ENCODE measurements around the gene GTF3C2. TPM values are rescaled to one million over a fixed set of nuclear protein-coding genes. Genes with fewer than 3 reads are reported as not detected.

Gene GTF3C2
- total and polyA plus RNA-seq, 2 of the 4 experiments (the other 2 are of a cell fraction) = 25.5 to 36.9 TPM

DNA sequence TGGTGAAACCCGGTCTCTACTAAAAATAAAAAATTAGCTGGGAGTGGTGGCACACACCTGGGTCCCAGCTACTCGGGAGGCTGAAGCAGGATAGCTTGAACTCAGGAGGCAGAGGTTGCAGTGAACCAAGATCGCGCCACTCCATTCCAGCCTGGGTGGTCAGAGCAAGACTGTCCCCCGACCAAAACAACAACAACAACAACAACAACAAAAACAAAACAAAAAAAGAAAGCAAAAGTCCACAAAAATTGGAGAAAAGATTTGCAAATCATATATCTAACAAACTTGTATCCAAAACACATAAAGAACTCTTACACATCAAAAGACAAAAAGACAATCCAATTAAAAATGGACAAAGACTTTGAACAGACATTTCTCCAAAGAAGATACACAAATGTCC, 42.4 kb upstream of the GTF3C2 start:
- no peak overlapping the region for H3K56ac ChIP-seq (ENCODE audit: extremely low read depth, insufficient read depth, low read length)
- dilution Hi-C loops (cut with HindIII; ENCODE audit: low sequenced_read_pairs, unreplicated experiment) = no loop called here
- no peak overlapping the region for H3K4me3 ChIP-seq (ENCODE audit: insufficient read depth, low read depth, low read length)
- H4K5ac ChIP-seq (ENCODE audit: low read depth, low read length) = no peak overlapping the region
- H3K79me1 ChIP-seq (ENCODE audit: low read depth in 1 of 2, low read length in 2 of 2) = peaks cover 15 to 44% of the 10 kb centered on the region in 2 experiments
- no peak overlapping the region for H2BK15ac ChIP-seq (ENCODE audit: low read depth, low read length)
- H3K14ac ChIP-seq (replicated peaks; ENCODE audit: low read depth, low read length) = no peak overlapping the region
- no peaks in the 10 kb centered on the region for H3K27me3 ChIP-seq (ENCODE audit: control insufficient read depth, insufficient read depth, low read length)
- ATAC-seq (ENCODE audit: low read depth) (no peak), DNase-seq (no peak)
- H4K20me1 ChIP-seq (ENCODE audit: insufficient read depth, low read length) = peaks cover 48% of the 10 kb centered on the region
- H2BK20ac ChIP-seq (ENCODE audit: low read depth, low read length) = no peak overlapping the region
- TF ChIP-seq, protein P1, sequence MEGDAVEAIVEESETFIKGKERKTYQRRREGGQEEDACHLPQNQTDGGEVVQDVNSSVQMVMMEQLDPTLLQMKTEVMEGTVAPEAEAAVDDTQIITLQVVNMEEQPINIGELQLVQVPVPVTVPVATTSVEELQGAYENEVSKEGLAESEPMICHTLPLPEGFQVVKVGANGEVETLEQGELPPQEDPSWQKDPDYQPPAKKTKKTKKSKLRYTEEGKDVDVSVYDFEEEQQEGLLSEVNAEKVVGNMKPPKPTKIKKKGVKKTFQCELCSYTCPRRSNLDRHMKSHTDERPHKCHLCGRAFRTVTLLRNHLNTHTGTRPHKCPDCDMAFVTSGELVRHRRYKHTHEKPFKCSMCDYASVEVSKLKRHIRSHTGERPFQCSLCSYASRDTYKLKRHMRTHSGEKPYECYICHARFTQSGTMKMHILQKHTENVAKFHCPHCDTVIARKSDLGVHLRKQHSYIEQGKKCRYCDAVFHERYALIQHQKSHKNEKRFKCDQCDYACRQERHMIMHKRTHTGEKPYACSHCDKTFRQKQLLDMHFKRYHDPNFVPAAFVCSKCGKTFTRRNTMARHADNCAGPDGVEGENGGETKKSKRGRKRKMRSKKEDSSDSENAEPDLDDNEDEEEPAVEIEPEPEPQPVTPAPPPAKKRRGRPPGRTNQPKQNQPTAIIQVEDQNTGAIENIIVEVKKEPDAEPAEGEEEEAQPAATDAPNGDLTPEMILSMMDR (conservative IDR thresholded peaks at IDR 0.05; ENCODE audit: low read depth, low read length) = no peak
- TF ChIP-seq SMC3 (IDR thresholded peaks at IDR 0.05; ENCODE audit: low read depth, low read length) (no peak), MXI1 (IDR thresholded peaks at IDR 0.05; ENCODE audit: borderline replicate concordance, low read depth, low read length) (no peak), CEBPB (IDR thresholded peaks at IDR 0.05; ENCODE audit: low read depth, low read length) (no peak), CHD1 (IDR thresholded peaks at IDR 0.05; ENCODE audit: low read depth, low read length) (no peak), FOS (IDR thresholded peaks at IDR 0.05; ENCODE audit: low read depth, low read length) (no peak), MAFK (IDR thresholded peaks at IDR 0.05; ENCODE audit: low read depth, low read length) (no peak), BHLHE40 (IDR thresholded peaks at IDR 0.05; ENCODE audit: low read depth, low read length) (no peak), RCOR1 (IDR thresholded peaks at IDR 0.05; ENCODE audit: insufficient replicate concordance, low read length) (no peak), RAD21 (IDR thresholded peaks at IDR 0.05; ENCODE audit: low read length) (no peak), NFE2L2 (IDR thresholded peaks at IDR 0.05; ENCODE audit: low read depth, low read length) (no peak), MAZ (IDR thresholded peaks at IDR 0.05; ENCODE audit: borderline replicate concordance, low read depth, low read length) (no peak), POLR2A (IDR thresholded peaks at IDR 0.05; ENCODE audit: low read depth, low read length) (no peak), RFX5 (IDR thresholded peaks at IDR 0.05; ENCODE audit: low read depth, low read length) (no peak)
- TF ChIP-seq, protein P2, sequence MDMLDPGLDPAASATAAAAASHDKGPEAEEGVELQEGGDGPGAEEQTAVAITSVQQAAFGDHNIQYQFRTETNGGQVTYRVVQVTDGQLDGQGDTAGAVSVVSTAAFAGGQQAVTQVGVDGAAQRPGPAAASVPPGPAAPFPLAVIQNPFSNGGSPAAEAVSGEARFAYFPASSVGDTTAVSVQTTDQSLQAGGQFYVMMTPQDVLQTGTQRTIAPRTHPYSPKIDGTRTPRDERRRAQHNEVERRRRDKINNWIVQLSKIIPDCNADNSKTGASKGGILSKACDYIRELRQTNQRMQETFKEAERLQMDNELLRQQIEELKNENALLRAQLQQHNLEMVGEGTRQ (IDR thresholded peaks at IDR 0.05; ENCODE audit: low read depth, low read length) = no peak
- TF ChIP-seq, protein P3, sequence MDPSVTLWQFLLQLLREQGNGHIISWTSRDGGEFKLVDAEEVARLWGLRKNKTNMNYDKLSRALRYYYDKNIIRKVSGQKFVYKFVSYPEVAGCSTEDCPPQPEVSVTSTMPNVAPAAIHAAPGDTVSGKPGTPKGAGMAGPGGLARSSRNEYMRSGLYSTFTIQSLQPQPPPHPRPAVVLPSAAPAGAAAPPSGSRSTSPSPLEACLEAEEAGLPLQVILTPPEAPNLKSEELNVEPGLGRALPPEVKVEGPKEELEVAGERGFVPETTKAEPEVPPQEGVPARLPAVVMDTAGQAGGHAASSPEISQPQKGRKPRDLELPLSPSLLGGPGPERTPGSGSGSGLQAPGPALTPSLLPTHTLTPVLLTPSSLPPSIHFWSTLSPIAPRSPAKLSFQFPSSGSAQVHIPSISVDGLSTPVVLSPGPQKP (IDR thresholded peaks at IDR 0.05; ENCODE audit: borderline replicate concordance, low read depth, low read length) = no peak
- no peak overlapping the region for H4K8ac ChIP-seq (ENCODE audit: low read depth in 2 of 2, low read length in 2 of 2)
- H3K4me2 ChIP-seq (ENCODE audit: low read depth, low read length) = no peak overlapping the region
- H2AK9ac ChIP-seq (replicated peaks; ENCODE audit: low read depth, low read length, poor library complexity) = no peak overlapping the region
- H2BK120ac ChIP-seq (ENCODE audit: low read depth, low read length) = no peak overlapping the region
- BruUV-seq (replicated peaks) = no TSS peak
- no peak overlapping the region for H2AK5ac ChIP-seq (ENCODE audit: low read depth, low read length)
- no peak overlapping the region for H4K91ac ChIP-seq (ENCODE audit: insufficient read depth, low read depth, low read length)
- no peak overlapping the region for H3K18ac ChIP-seq (ENCODE audit: low read depth, low read length)
- H2BK5ac ChIP-seq (ENCODE audit: low read depth, low read length, poor library complexity, severe bottlenecking) = no peak overlapping the region
- no peak overlapping the region for H3K27ac ChIP-seq (ENCODE audit: insufficient read depth, low read length)
- H3K36me3 ChIP-seq (ENCODE audit: control insufficient read depth, insufficient read depth, low read length) = peaks cover 2% of the 10 kb centered on the region; the same call in 1 of the 2 replicates
- no peak overlapping the region for H3K4ac ChIP-seq (ENCODE audit: low read depth, low read length)
- no peak overlapping the region for H2AFZ ChIP-seq (replicated peaks; ENCODE audit: low read length, poor library complexity)
- WGBS, 2 experiments (ENCODE audit: extremely low coverage in 2 of 2, insufficient read length in 1 of 2) = 100% methylated on average over 1 of the region's 5 CpGs; no CpG with 5 or more reads in 1 of the 2 experiments
- H3K23ac ChIP-seq (ENCODE audit: low read depth, low read length) = no peak overlapping the region
- in situ Hi-C loops (cut with MboI; ENCODE audit: low sequenced_read_pairs) = no loop called here
- CTCF ChIA-PET = no interaction called here
- H3K9me3 ChIP-seq (ENCODE audit: control insufficient read depth, insufficient read depth, low read length) = no peaks in the 10 kb centered on the region
- no peaks in the 10 kb centered on the region for H3K4me1 ChIP-seq (ENCODE audit: control insufficient read depth, insufficient read depth, low read length)
- H3K9ac ChIP-seq (ENCODE audit: low read depth, low read length) = no peak overlapping the region
- no peaks in the 10 kb centered on the region for H3K9me1 ChIP-seq (ENCODE audit: insufficient read depth, low read length)
- POLR2A ChIA-PET (ENCODE audit: unreplicated experiment) = interaction anchor here (0.6 kb wide), 1 partner anchor 494 kb away, joined by 4 read pairs; no protein-coding TSS in a partner anchor
- intact Hi-C loops (cut with micrococcal nuclease) = no loop called here

Data from IMR-90 (cell line).